Measurements from ENCODE around the gene CAPN15. TPM values are rescaled to one million over a fixed set of nuclear protein-coding genes. Genes with fewer than 3 reads are reported as not detected.

Gene CAPN15
- total RNA-seq, 2 experiments from 2014 or later, result 32.9 to 54.0 TPM

GRCh38 chr16:555528-556473 is 28.3 kb downstream of the CAPN15 start:
- no peaks in the 10 kb centered on the region for H3K79me2 ChIP-seq (ENCODE audit: insufficient read depth, low read depth, low read length)
- DNase-seq (ENCODE audit: low spot score), result no peak
- no peak overlapping the region for H3K27ac ChIP-seq (ENCODE audit: low read depth, low read length, poor library complexity, severe bottlenecking)
- POLR2A ChIA-PET, result no interaction called here
- intact Hi-C loops (cut with micrococcal nuclease; ENCODE audit: unreplicated experiment), result no loop called here
- H3K36me3 ChIP-seq (ENCODE audit: insufficient read depth, low read length), result peaks cover 3% of the 10 kb centered on the region
- H3K4me1 ChIP-seq (ENCODE audit: insufficient read depth, low read length, poor library complexity, severe bottlenecking), result no peaks in the 10 kb centered on the region
- BruUV-seq (replicated peaks), result no TSS peak
- H3K4me2 ChIP-seq (ENCODE audit: low read length), result no peak overlapping the region
- no peaks in the 10 kb centered on the region for H4K20me1 ChIP-seq (ENCODE audit: insufficient read depth, low read length)
- no peaks in the 10 kb centered on the region for H3K9me2 ChIP-seq (ENCODE audit: insufficient read depth, low read length)
- H3K9me3 ChIP-seq (ENCODE audit: low read length), result no peaks in the 10 kb centered on the region
- no peak overlapping the region for H2AFZ ChIP-seq (ENCODE audit: low read length)
- H3K4me3 ChIP-seq (ENCODE audit: low read depth, low read length, poor library complexity, severe bottlenecking), result no peak overlapping the region
- no peak for TF ChIP-seq EZH2phosphoT487 (IDR thresholded peaks at IDR 0.05; ENCODE audit: borderline replicate concordance, low read depth, low read length)
- TF ChIP-seq, protein P1, sequence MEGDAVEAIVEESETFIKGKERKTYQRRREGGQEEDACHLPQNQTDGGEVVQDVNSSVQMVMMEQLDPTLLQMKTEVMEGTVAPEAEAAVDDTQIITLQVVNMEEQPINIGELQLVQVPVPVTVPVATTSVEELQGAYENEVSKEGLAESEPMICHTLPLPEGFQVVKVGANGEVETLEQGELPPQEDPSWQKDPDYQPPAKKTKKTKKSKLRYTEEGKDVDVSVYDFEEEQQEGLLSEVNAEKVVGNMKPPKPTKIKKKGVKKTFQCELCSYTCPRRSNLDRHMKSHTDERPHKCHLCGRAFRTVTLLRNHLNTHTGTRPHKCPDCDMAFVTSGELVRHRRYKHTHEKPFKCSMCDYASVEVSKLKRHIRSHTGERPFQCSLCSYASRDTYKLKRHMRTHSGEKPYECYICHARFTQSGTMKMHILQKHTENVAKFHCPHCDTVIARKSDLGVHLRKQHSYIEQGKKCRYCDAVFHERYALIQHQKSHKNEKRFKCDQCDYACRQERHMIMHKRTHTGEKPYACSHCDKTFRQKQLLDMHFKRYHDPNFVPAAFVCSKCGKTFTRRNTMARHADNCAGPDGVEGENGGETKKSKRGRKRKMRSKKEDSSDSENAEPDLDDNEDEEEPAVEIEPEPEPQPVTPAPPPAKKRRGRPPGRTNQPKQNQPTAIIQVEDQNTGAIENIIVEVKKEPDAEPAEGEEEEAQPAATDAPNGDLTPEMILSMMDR (conservative IDR thresholded peaks at IDR 0.05; ENCODE audit: low read length), result no peak
- CTCF ChIA-PET (ENCODE audit: unreplicated experiment), result no interaction called here

DNA sequence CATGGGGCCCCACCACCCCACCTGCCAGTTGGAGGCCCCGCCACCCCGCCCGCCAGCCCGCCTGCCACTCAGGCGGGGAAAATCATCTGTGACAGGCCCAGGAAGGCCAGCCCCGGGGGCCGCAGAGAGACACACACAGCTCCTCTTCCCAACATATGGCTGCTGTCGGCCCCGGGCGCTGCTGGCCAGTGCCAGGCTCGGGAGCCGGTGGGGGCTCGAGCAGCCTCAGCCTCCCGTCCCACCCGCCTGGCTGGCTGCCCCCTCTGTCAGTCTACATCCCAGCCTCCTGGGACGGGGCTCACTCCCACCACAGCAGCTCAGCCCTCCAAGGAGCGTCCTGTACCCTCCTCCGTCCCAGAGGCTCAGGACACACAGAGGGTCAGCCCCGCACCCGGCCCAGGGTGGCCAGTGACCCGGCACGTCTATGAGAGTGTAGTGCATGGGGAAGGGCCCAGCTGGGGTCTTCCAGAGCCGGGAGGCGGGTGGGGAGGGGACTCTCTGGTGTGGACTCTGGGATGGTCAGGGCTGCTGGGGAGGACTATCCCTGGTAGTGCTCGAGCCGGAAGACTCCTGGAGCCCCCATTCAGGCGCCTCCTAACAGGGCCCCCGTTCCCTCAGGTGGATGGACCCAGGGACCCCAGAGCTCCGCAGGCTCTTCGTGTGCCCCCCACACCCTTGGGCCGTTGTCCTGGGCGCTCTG is 29.1 kb downstream of the CAPN15 start:
- Histone ChIP-seq H2AFZ (ENCODE audit: low read length) (no peak overlapping the region), H3K27ac (ENCODE audit: low read depth, low read length, poor library complexity, severe bottlenecking) (no peak overlapping the region), H4K20me1 (ENCODE audit: insufficient read depth, low read length) (no peaks in the 10 kb centered on the region), H3K9me3 (ENCODE audit: low read length) (no peaks in the 10 kb centered on the region), H3K9me2 (ENCODE audit: insufficient read depth, low read length) (no peaks in the 10 kb centered on the region), H3K4me1 (ENCODE audit: insufficient read depth, low read length, poor library complexity, severe bottlenecking) (no peaks in the 10 kb centered on the region), H3K4me2 (ENCODE audit: low read length) (no peak overlapping the region), H3K4me3 (ENCODE audit: low read depth, low read length, poor library complexity, severe bottlenecking) (no peak overlapping the region), H3K36me3 (ENCODE audit: insufficient read depth, low read length) (peaks cover 3% of the 10 kb centered on the region; the same call in 1 of the 2 replicates), H3K79me2 (ENCODE audit: insufficient read depth, low read depth, low read length) (no peaks in the 10 kb centered on the region)
- TF ChIP-seq EZH2phosphoT487 (IDR thresholded peaks at IDR 0.05; ENCODE audit: borderline replicate concordance, low read depth, low read length), result no peak
- no peak for DNase-seq (ENCODE audit: low spot score)
- intact Hi-C loops (cut with micrococcal nuclease; ENCODE audit: unreplicated experiment), result no loop called here
- POLR2A ChIA-PET, result no interaction called here
- BruUV-seq (replicated peaks), result no TSS peak
- CTCF ChIA-PET (ENCODE audit: unreplicated experiment), result no interaction called here

- Histone ChIP-seq H3K4me1 (ENCODE audit: insufficient read depth, low read length, poor library complexity, severe bottlenecking) (no peaks in the 10 kb centered on the region), H3K36me3 (ENCODE audit: insufficient read depth, low read length) (no peaks in the 10 kb centered on the region), H4K20me1 (ENCODE audit: insufficient read depth, low read length) (no peaks in the 10 kb centered on the region), H3K4me2 (ENCODE audit: low read length) (no peak overlapping the region), H2AFZ (ENCODE audit: low read length) (no peak overlapping the region), H3K27ac (ENCODE audit: low read depth, low read length, poor library complexity, severe bottlenecking) (no peak overlapping the region), H3K79me2 (ENCODE audit: insufficient read depth, low read depth, low read length) (no peaks in the 10 kb centered on the region), H3K4me3 (ENCODE audit: low read depth, low read length, poor library complexity, severe bottlenecking) (no peak overlapping the region), H3K9me2 (ENCODE audit: insufficient read depth, low read length) (no peaks in the 10 kb centered on the region), H3K9me3 (ENCODE audit: low read length) (no peaks in the 10 kb centered on the region)
- no peak for DNase-seq (ENCODE audit: low spot score)
- ChIA-PET CTCF (ENCODE audit: unreplicated experiment) (no interaction called here), POLR2A (no interaction called here)
- intact Hi-C loops (cut with micrococcal nuclease; ENCODE audit: unreplicated experiment), result no loop called here
- no TSS peak for BruUV-seq (replicated peaks)
- TF ChIP-seq, protein P1 (conservative IDR thresholded peaks at IDR 0.05; ENCODE audit: low read length), result no peak
- no peak for TF ChIP-seq EZH2phosphoT487 (IDR thresholded peaks at IDR 0.05; ENCODE audit: borderline replicate concordance, low read depth, low read length)
These were observed 30.2 kb downstream of the CAPN15 start for GRCh38 chr16:557463-558297.
